HG02571 (cell line): Measurements from ENCODE around the gene YTHDF2.
A peak's percentile ranks its signal among the peaks of the same experiment; 100 is the strongest.
"Not testable (repeated sequence)": the region's sequence is repeated elsewhere in the genome, so short reads cannot be mapped to it uniquely, and the experiment has no call there.

ENCODE experiments used
- ATAC-seq: cut with Tn5 transposase; IDR thresholded peaks from one replicate; pipeline ENCODE4 v1.9.1; 2021; ENCODE audit warnings: mild to moderate bottlenecking, moderate library complexity; ENCODE audit not compliant: unreplicated experiment

The YTHDF2 gene

DNA sequence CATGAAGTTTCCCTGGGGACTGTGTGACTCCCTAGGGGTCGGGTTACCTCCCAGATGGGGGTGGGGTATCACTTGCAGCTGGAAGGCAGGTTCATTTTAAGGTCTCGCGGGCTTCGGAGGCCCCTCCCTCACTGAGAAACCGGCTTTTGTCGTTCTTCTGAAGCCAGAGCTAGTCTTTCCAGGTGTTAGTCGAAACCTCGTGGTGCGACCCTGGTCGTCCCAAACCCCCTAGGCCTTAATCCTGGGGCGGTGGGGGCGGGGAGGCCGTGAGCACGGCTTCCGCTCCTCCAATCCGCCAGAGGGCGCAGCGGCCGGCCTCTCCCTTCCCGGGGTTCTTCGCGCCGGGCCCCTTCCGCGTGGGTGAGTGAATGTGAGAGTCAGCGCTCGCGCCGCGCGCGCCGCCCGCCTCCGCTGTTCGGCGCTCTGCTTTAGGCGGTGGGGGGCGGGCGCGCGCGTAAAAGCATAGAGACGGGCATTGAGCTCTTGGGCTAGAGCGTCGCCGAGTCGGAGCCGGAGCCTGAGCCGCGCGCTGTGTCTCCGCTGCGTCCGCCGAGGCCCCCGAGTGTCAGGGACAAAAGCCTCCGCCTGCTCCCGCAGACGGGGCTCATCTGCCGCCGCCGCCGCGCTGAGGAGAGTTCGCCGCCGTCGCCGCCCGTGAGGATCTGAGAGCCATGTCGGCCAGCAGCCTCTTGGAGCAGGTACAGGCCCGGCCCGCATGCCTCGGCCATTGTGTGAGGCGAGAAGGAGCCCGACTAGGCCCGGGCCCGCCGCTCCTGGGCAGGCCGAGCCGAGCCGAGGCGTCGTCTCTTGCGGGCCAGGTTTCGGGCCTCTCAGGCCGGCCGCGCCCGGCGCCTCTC, at the start of gene YTHDF2:
TSS of gene YTHDF2 (plus strand) at position 491 of the 857 bp plus-strand sequence. CDS start at position 672, 181 bp downstream.
- peak; percentile 90 for ATAC-seq

DNA sequence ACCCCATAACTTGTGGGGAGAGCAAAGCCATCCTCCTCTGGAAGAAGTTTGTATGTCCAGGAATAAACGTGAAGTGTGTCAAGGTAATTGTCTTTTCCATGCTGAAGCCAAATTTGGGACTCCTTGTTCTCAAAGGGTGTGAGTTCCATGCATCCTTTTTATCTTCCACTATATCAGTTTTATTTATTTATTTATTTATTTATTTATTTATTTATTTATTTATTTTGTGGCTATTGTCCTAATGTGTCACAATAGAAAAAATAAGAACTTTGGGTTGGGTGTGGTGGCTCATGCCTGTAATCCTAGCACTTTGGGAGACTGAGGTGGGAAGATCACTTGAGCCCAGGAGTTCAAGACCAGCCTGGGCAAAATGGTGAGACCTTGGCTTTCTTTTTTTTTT, 45.1 kb upstream of the YTHDF2 start:
- not testable (repeated sequence) for ATAC-seq

DNA sequence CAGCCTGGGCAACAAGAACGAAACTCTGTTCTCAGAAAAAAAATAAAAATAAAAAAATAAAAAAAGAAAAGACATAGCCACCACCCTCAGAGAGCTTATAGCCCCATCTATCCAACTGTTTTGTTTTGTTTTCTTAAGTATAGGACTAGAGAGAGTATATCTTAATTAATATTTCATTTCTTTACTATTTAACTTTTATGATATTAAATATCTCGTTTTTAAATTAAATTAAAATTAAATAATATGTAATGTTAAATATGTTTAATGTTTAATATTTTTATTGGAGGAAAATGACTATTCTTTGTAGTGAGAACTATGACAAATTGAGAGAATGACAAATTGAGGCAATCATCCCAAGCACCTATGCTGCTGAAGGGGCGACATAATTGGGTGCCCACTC, 33.1 kb upstream of the YTHDF2 start:
- no peak for ATAC-seq

DNA sequence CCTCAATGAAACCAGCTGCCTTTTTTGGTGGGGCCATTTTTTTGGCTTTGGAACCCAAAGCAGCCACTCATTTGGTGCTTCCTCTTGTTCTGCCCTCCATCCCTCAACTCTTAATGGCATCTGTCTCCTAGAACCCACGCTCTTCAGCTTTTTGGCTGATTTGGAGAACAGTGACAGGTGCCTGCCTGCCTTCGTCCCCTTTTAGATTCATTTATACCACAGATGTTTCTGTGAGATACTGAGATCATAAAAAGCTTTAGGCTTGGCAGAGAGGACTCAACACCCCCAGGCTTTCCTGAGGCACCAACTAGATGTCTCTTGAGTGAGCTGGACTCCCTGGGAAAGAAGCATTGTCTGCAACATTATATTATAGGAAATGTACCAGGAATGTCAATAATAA, 20.4 kb upstream of the YTHDF2 start:
- no peak for ATAC-seq

DNA sequence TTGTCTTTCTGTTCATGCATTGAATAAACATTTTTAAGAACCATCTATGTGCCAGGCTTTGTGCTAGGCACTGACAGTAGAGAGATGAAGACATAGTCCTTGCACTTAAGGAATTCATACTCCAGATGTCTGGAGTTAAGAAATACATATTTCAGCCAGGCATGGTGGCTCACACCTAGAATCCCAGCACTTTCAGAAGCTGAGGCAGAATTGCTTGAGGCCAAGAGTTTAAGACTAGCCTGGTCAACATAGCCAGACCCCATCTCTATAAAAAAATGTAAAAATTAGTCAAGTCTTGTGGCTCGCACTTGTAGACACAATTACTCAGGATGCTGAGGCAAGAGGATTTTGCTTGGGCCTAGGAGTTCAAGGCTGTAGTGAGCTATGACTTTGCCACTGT, 18.6 kb upstream of the YTHDF2 start:
- ATAC-seq = no peak

DNA sequence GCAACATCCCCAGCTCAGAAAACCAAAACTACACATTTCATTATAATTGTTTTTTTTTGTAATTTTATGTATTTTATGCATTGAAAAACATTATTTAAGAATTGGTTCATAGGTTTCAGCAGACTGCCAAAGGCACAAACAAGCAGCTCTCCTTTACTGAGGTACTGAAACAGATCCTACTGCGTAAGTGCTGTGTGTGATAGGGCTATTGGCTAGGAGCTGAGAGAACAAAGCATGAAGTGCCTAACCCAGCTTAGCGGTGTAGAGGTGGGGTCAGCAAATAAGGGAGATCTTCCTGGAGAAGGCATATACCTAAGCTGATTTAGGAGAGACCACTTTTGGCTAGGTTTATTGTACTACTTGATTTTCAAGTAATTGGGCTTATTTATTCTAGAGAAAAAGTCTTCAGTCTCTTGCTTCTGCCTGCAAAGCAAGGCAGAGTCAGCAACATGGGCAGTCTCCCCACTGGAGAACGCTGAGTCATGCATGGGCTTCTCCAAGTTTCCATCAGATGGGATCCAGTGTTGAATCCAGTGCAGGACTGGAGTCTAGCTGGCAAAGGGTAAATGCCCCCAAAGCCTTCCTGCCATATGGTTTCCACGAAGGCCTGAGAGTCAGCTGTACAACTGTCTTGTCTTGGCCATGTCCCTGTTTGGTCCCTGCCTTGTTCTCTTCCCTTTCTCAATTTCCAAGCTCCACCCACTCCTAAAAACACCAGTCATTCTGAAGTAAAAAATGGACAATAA, 18.0 kb upstream of the YTHDF2 start:
- no peak for ATAC-seq

GRCh38 chr1:28719332-28719619, 17.5 kb upstream of the YTHDF2 start:
- ATAC-seq = no peak

DNA sequence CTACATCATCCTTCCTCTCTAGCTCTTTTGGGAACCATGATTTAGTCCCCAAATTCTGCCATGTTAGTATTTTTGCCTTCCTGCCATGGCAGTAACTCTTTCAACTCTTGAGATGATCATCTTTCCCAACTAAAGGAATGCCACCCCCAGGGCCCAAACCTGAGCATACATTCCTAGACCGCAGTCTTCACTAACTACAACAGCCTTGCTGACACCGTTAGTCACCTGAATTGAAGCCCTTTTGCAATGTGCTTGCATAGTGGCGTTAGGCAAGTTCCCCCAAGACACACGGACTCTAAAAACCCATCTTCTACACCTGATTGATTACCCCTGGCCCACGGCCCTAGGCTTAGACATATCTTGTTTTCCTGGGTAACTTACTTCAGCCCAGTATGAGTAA, 16.4 kb upstream of the YTHDF2 start:
- ATAC-seq = no peak

GRCh38 chr1:28721927-28722326, 14.8 kb upstream of the YTHDF2 start:
- not testable (repeated sequence) for ATAC-seq

DNA sequence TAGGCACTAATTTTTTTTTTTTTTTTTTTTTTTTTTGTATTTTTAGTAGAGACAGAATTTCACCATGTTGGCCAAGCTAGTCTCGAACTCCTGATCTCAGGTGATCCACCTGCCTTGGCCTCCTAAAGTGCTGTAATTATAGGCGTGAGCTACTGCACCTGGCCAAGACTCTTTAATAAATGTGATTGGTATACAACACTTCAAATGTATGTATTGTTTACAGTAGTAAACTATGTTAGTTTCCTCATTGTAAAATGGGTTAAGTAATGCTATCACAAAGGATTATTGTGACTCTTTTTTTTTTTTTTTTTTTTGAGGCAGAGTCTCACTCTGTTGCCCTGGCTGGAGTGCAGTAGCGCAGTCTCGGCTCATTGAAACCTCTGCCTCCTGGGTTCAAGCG, 11.4 kb upstream of the YTHDF2 start:
- ATAC-seq = not testable (repeated sequence)

DNA sequence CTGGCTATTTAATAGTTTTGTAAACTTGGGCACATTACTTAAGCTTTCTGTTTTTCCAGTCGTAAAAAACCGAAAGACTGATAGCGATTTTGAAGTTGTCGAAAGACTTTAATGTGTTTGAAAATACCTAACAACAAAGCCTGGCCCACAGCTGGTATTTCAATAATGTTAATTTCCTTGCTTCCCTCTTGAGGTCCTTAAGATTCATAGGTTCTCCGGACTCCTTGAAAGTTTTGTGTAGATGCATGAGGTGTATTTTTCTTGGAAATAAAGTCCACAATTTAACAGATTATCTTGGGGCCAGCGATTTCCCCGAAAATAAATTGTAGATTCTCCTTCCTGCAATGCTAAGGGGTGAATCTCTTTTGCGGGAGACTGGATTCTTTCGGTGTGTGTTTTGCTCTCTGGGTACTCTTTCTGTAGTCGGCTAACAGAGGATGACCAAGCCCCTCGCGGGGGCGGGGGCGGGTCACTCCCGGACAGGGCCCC, 735 bp upstream of the YTHDF2 start:
- no peak for ATAC-seq

DNA sequence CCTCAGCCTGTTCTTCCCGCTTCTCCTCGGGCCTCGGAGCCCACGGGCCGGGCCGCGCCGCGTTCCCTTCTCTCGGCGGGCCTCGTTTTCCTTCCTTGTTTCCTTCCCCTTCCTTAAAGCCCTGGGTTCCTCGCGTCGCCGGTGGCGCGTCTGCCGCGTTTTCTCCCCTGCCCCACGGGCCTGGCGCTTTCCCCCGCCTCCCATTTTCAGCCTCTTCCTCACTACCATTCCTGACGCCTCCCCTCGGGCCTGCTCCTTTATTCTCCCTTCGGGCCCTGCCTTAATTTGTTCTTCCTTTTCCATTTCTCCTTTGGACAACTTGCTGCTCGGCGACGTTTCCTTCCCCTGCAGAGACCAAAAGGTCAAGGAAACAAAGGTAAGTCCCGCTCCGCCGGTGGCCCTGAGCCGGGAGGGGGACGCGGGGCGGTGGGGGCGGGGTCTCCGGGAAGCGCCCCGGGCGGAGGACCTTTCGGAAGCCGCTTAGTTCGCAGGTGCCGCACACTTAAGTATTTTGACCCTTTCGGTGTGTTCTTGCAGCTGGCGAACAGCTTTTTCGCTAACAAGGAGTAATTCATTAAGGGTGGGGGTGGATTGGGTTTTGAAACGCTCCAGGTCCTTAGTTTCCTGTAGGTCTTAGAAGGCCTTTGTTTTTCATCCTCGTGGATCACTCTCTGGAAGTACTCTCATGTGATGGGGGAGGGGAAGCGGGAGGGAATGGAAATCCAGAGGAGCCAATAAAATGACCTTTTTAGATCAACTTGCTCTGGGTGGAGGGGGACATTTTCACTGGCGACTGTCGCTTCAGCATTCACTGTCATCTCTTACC, 780 bp downstream of the YTHDF2 start:
- ATAC-seq = no peak

DNA sequence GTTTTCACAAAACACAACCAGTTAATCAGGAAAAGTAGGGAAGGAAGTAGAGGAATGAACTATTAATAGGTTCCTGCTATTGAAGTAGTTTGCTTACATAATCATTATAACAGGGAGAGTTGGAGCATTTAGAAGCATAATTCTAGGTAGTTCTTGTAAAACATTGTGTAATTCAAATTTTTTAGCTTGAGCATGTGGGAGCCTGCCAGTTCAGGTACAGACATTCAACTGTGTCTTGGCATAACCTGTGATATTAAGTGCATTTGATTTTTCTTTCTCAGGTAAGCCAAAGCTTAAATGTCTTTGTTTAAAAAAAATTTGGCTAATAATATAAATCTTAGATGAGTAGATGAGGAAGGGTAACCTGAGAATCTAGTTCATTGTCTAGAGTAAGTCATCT, 3.4 kb downstream of the YTHDF2 start:
- no peak for ATAC-seq

- ATAC-seq = no peak
Observed at GRCh38 chr1:28744184-28744583, 7.4 kb downstream of the YTHDF2 start.

DNA sequence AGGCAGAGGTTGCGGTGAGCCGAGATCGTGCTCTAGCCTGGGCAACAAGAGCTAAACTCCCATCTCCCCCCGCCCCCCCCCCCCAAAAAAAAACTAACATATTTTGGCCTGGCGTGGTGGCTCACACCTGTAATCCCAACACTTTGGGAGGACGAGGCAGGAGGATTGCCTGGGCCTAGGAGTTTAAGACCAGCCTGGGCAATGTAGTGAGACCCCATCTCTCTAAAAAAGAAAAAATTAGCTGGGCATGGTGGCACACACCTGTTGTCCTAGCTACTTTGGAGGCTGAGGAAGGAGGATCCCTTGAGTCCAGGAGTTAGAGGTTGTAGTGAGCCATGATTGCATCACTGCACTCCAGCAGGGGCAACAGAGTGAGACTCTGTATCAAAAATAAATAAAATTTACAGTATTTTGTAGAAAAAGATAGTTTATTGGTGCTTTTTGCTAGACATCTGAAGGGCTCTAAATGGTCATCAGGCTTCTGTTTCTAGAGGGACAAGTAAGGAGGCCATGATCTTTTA, 9.0 kb downstream of the YTHDF2 start:
- no peak for ATAC-seq

- no peak for ATAC-seq
Observed at GRCh38 chr1:28750330-28750729, 13.6 kb downstream of the YTHDF2 start.

GRCh38 chr1:28750771-28751294, 14.1 kb downstream of the YTHDF2 start:
- ATAC-seq = not testable (repeated sequence)

GRCh38 chr1:28751315-28752060, 14.7 kb downstream of the YTHDF2 start:
- no peak for ATAC-seq

DNA sequence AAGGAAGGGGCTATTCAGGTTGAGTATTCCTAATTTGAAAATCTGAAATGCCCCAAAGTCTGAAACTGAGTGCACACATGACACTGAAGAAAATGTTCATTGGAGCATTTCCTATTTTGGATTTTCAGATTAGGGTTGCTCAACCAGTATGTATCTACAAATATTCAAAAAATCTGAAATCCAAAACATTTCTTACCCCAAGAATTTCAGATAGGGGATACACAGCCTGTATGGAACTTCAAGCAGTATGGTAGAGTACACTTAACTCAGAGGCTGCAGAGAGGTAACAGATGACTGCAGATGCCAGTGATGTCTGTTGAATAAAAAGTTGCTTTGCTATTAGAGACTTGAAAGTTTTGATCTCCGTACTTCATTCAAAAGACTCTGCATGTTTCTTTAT, 19.0 kb downstream of the YTHDF2 start:
- ATAC-seq = no peak

GRCh38 chr1:28756846-28757245, 20.1 kb downstream of the YTHDF2 start:
- no peak for ATAC-seq
